Endothelial cell of umbilical vein (primary cell): Measurements from ENCODE around the gene FHDC1. TPM values are rescaled to one million over a fixed set of nuclear protein-coding genes. Genes with fewer than 3 reads are reported as not detected.

ENCODE experiments used
- BruUV-seq: library from RNA; stranded (reverse); fragments of 400-500 nt; replicated peaks from 2 replicates; lab custom pipeline; 2021; lab: Mats Ljungman, UMichigan
- CTCF ChIA-PET: fragments of 300-600, 350-600 bp; sonication (Branson Sonifier 250); formaldehyde crosslinking; loops from one replicate; lab custom pipeline; 2021; ENCODE audit warnings: antibody characterized with exemption, inconsistent platforms; lab: Charles Lee
- POLR2A ChIA-PET: fragments of 300-600, 350-600 bp; sonication (Branson Sonifier 250); formaldehyde crosslinking; loops from one replicate; lab custom pipeline; 2021; ENCODE audit warnings: antibody characterized with exemption, inconsistent platforms; lab: Charles Lee
- DNase-seq: peaks from one replicate; pipeline ENCODE4 v3.0.0-alpha.2; 2011; ENCODE audit warnings: low read depth, low spot score
- FAIRE-seq: peaks from 2 replicates; lab custom pipeline; 2011; peaks lifted over from hg19 to GRCh38; lab: Jason Lieb, UNC
- H2AFZ ChIP-seq: 2 replicates; pipeline ENCODE4 v1.6.0; 2012; ENCODE audit warnings: low read depth, low read length, control low read depth, inconsistent platforms
- H3K27ac ChIP-seq: 2 replicates; pipeline ENCODE4 v1.5.1; 2011; ENCODE audit warnings: low read depth, mild to moderate bottlenecking, control low read depth, low read length, moderate library complexity; ENCODE audit not compliant: insufficient read depth
- H3K27me3 ChIP-seq, 2 experiments: 2 replicates each; pipeline versions ENCODE4 v1.6.0 to v1.6.1; 2011; ENCODE audit warnings: low read length in 2 of 2, mixed read lengths in 1 of 2; ENCODE audit not compliant: control insufficient read depth in 2 of 2, insufficient read depth in 2 of 2
- H3K36me3 ChIP-seq, 2 experiments: 2 replicates in 1 of 2; 3 replicates in 1 of 2; pipeline ENCODE4 v1.5.1; 2011; ENCODE audit warnings: low read length in 2 of 2, mild to moderate bottlenecking in 1 of 2, moderate library complexity in 1 of 2; ENCODE audit not compliant: control insufficient read depth in 2 of 2, insufficient read depth in 2 of 2; ENCODE audit errors: extremely low read depth in 1 of 2
- H3K4me1 ChIP-seq: 3 replicates; pipeline ENCODE4 v1.5.1; 2011; ENCODE audit warnings: mild to moderate bottlenecking, low read length; ENCODE audit not compliant: control insufficient read depth, insufficient read depth; ENCODE audit errors: extremely low read depth
- H3K4me2 ChIP-seq: 2 replicates; pipeline ENCODE4 v1.6.1; 2011; ENCODE audit warnings: low read length, control low read depth, mixed read lengths; ENCODE audit not compliant: insufficient read depth
- H3K4me3 ChIP-seq, 3 experiments: fragments of 200-600 bp in 1 of 3; sonication (generic), shearing (Covaris generic) in 1 of 3; replicated peaks in 1 of 3; 2 replicates each; pipeline ENCODE4 v1.5.1; 2011 to 2016; ENCODE audit warnings: control low read depth in 3 of 3, low read length in 3 of 3, mild to moderate bottlenecking in 2 of 3, inconsistent platforms in 1 of 3, low read depth in 1 of 3, moderate library complexity in 1 of 3; ENCODE audit not compliant: insufficient read depth in 1 of 3
- H3K79me2 ChIP-seq: 2 replicates; pipeline ENCODE4 v1.6.0; 2012; ENCODE audit warnings: low read length, inconsistent platforms; ENCODE audit not compliant: control insufficient read depth, insufficient read depth
- H3K9ac ChIP-seq: replicated peaks from 2 replicates; pipeline ENCODE3; 2011; ENCODE audit warnings: low read length, control low read depth; ENCODE audit not compliant: insufficient read depth; ENCODE audit errors: extremely low read depth
- H3K9me1 ChIP-seq: replicated peaks from 3 replicates; pipeline ENCODE4 v1.6.0; 2011; ENCODE audit warnings: mild to moderate bottlenecking, low read length; ENCODE audit not compliant: control insufficient read depth, insufficient read depth; ENCODE audit errors: extremely low read depth
- H3K9me3 ChIP-seq: replicated peaks from 2 replicates; pipeline ENCODE4 v1.5.1; 2012; ENCODE audit warnings: low read length, inconsistent platforms; ENCODE audit not compliant: control insufficient read depth, insufficient read depth
- H4K20me1 ChIP-seq: replicated peaks from 2 replicates; pipeline ENCODE3; 2011; ENCODE audit warnings: mild to moderate bottlenecking, low read length; ENCODE audit not compliant: control insufficient read depth, insufficient read depth; ENCODE audit errors: extremely low read depth
- EZH2 ChIP-seq: IDR thresholded peaks from 2 replicates; pipeline ENCODE4 v1.6.1; 2012; ENCODE audit warnings: borderline replicate concordance, low read depth, mild to moderate bottlenecking, moderate library complexity, low read length, inconsistent platforms; ENCODE audit not compliant: severe bottlenecking
- FOS ChIP-seq: IDR thresholded peaks from 2 replicates; pipeline ENCODE4 v1.6.1; 2011; ENCODE audit warnings: mild to moderate bottlenecking, low read length, moderate library complexity, borderline replicate concordance; ENCODE audit not compliant: insufficient read depth
- GATA2 ChIP-seq: IDR thresholded peaks from 2 replicates; pipeline ENCODE4 v1.7.0; 2011; ENCODE audit warnings: low read depth, mild to moderate bottlenecking, moderate library complexity, mixed read lengths, low read length; ENCODE audit not compliant: insufficient read length, insufficient read depth
- dilution Hi-C: fragments of 300-500 bp; cut with MboI; formaldehyde crosslinking; loops from one replicate; pipeline ENCODE4 v1.15.0; 2019; ENCODE audit warnings: low sequenced_read_pairs; ENCODE audit not compliant: extremely low pct_ligation_motif_present
- intact Hi-C: fragments of 100-400 bp; cut with micrococcal nuclease; formaldehyde crosslinking; loops from one replicate; pipeline ENCODE4 v1.10.0; 2022
- polyA plus RNA-seq, 4 experiments: library from polyadenylated mRNA; depleted of rRNA in 3 of 4; stranded (reverse) in 3 of 4; unstranded in 1 of 4; fragments of >200 nt; gene quantifications; 2 replicates each; pipeline versions ENCODE4 v1.2.1 to v1.2.3, GENCODE V29; 2011 to 2012; ENCODE audit warnings: missing spikeins in 1 of 4
- total RNA-seq: library from RNA; stranded (reverse); gene quantifications from 2 replicates; pipeline ENCODE4 v1.2.3, GENCODE V29; 2021
- TF ChIP-seq, protein P1 (sequence below): IDR thresholded peaks from 2 replicates; pipeline ENCODE4 v1.6.1; 2011; ENCODE audit not compliant: insufficient read depth, insufficient read length

Gene FHDC1
- total and polyA plus RNA-seq, 2 donors (not counting 3 experiments of a cell fraction or from before 2014, with no cell fraction given), result 0.03 to 0.18 TPM

DNA sequence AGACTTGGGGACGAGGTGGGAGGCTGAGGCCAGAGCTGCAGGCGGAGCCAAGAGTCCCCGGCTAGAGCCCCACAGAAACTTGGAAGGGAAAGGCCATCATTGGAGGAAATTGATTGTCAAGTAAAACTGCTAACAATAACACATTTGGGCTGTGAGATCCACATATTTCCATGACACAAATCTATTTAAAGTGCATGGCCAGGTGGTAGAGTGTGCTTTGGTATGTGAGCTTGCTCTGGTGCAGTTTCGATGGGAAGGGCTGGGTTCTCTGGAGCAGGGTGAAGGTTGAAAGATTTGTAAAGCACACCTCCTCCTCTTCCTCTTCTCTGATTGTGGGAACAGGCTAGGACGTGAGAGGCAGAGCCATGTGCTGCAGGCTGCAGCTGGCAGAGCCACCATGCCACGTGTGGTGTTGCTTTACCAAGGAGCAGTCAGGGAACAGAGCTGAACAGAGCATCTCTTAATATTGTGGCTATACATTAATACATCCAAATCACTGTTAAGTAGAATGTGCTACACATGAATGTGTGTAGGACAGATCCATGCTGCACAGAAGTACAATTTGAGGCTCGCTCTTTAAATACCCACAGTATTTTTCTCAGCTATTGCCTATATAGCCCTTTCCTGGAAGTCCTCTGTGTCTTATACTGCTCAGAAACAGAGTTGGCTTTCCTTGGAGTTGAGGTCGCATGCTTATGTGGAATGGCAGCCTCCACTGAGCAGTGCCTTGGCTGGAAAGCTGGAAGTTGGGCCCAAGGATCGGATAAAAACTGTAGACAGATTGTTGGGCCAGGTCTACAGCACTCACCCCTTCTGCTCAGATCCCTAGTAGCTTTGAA is 37.7 kb downstream of the FHDC1 start:
- Histone ChIP-seq H3K27ac (no peak overlapping the region), H3K4me1 (no peaks in the 10 kb centered on the region), H3K9me3 (no peaks in the 10 kb centered on the region), H4K20me1 (no peaks in the 10 kb centered on the region), H2AFZ (no peak overlapping the region), H3K9ac (no peak overlapping the region), H3K4me2 (no peak overlapping the region), H3K9me1 (no peaks in the 10 kb centered on the region), H3K36me3 (no peaks in the 10 kb centered on the region), H3K4me3 (no peak overlapping the region), H3K79me2 (no peaks in the 10 kb centered on the region), H3K27me3 (no peaks in the 10 kb centered on the region)
- ChIA-PET POLR2A (no interaction called here), CTCF (interaction anchor here (0.7 to 1.5 kb wide), 3 partner anchors 10 to 154 kb away, joined by 3 to 6 read pairs (median 3); no protein-coding TSS in a partner anchor)
- FAIRE-seq (no peak), DNase-seq (no peak)
- dilution Hi-C loops, result no loop called here
- intact Hi-C loops, result no loop called here
- TF ChIP-seq, protein P1, sequence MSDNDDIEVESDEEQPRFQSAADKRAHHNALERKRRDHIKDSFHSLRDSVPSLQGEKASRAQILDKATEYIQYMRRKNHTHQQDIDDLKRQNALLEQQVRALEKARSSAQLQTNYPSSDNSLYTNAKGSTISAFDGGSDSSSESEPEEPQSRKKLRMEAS, result no peak
- TF ChIP-seq FOS, result no peak
- no peak for TF ChIP-seq EZH2
- no peak for TF ChIP-seq GATA2
- no TSS peak for BruUV-seq
